HepG2 (cell line): ENCODE data around the gene PLEKHG5. TPM values are rescaled to one million over a fixed set of nuclear protein-coding genes. Genes with fewer than 3 reads are reported as not detected.

Experiments used
- ATAC-seq: fragments of 200-7000 bp; cut with Tn5 transposase; 3 replicates; pipeline ENCODE4 v1.9.1; 2020; ENCODE audit warnings: mild to moderate bottlenecking, moderate library complexity
- BruUV-seq: library from RNA; stranded (reverse); fragments of 400-500 nt; replicated peaks from 2 replicates; lab custom pipeline; 2021; lab: Mats Ljungman, UMichigan
- CTCF ChIA-PET: fragments of 300-600 bp; formaldehyde crosslinking; extraction: SDS; loops from one replicate; lab custom pipeline; 2021; ENCODE audit warnings: low total read pairs, inconsistent platforms, low intra/inter-chr PET ratio; lab: Yijun Ruan, JAX
- POLR2A ChIA-PET: fragments of 350-600 bp; sonication (Branson Sonifier 250); formaldehyde crosslinking; loops from one replicate; lab custom pipeline; 2020; ENCODE audit warnings: antibody characterized with exemption, inconsistent platforms; lab: Yijun Ruan, JAX
- DNase-seq: peaks from one replicate; pipeline ENCODE4 v3.0.0-alpha.2; 2015; ENCODE audit warnings: low spot score
- FAIRE-seq: peaks from 3 replicates; lab custom pipeline; 2011; peaks lifted over from hg19 to GRCh38; lab: Jason Lieb, UNC
- H2AFZ ChIP-seq: one replicate; pipeline ENCODE4 v1.6.1; 2011; ENCODE audit warnings: low read length, inconsistent platforms
- H3K27ac ChIP-seq: fragments of 300-600 bp; 3 replicates; pipeline ENCODE4 v1.8.0; 2011; ENCODE audit warnings: mixed run types, mild to moderate bottlenecking, mixed read lengths, low read length, inconsistent platforms; ENCODE audit not compliant: insufficient read depth; ENCODE audit errors: extremely low read length
- H3K27me3 ChIP-seq, 2 experiments: fragments of 200-600 bp in 1 of 2; 2 replicates in 1 of 2; 3 replicates in 1 of 2; pipeline versions ENCODE4 v1.6.0 to v1.8.0; 2011; ENCODE audit warnings: low read length in 2 of 2, mild to moderate bottlenecking in 2 of 2, moderate library complexity in 2 of 2, inconsistent platforms in 1 of 2; ENCODE audit not compliant: insufficient read depth in 2 of 2, control insufficient read depth in 1 of 2
- H3K36me3 ChIP-seq, 2 experiments: fragments of 200-600 bp in 1 of 2; replicated peaks in 1 of 2; 2 replicates in 1 of 2; 3 replicates in 1 of 2; pipeline versions ENCODE4 v1.5.1 to v1.8.0; 2011; ENCODE audit warnings: low read length in 2 of 2, inconsistent platforms in 1 of 2; ENCODE audit not compliant: insufficient read depth in 2 of 2, control insufficient read depth in 1 of 2
- H3K4me1 ChIP-seq: 2 replicates; pipeline ENCODE4 v1.5.1; 2012; ENCODE audit warnings: low read length, inconsistent platforms; ENCODE audit not compliant: insufficient read depth
- H3K4me2 ChIP-seq: 2 replicates; pipeline ENCODE4 v1.6.0; 2011; ENCODE audit warnings: low read depth, low read length, inconsistent platforms
- H3K4me3 ChIP-seq, 3 experiments: fragments of 200-600 bp in 1 of 3; sonication (generic), shearing (Covaris generic) in 1 of 3; replicated peaks in 1 of 3; 2 replicates each; pipeline ENCODE4 v1.5.1; 2011 to 2016; ENCODE audit warnings: low read length in 3 of 3, inconsistent platforms in 2 of 3, low read depth in 2 of 3, mild to moderate bottlenecking in 2 of 3, control low read depth in 1 of 3, mixed read lengths in 1 of 3; ENCODE audit not compliant: insufficient read depth in 1 of 3
- H3K79me2 ChIP-seq: one replicate; pipeline ENCODE4 v1.6.1; 2011; ENCODE audit warnings: low read length, inconsistent platforms; ENCODE audit not compliant: insufficient read depth
- H3K9ac ChIP-seq: 2 replicates; pipeline ENCODE4 v1.6.0; 2011; ENCODE audit warnings: mild to moderate bottlenecking, low read depth, low read length, inconsistent platforms; ENCODE audit not compliant: insufficient read depth
- H3K9me3 ChIP-seq: 2 replicates; pipeline ENCODE4 v1.5.1; 2012; ENCODE audit warnings: mild to moderate bottlenecking, low read length
- H4K20me1 ChIP-seq: 2 replicates; pipeline ENCODE4 v1.6.0; 2011; ENCODE audit warnings: inconsistent platforms, mild to moderate bottlenecking, low read length, moderate library complexity; ENCODE audit not compliant: insufficient read depth
- AGO2 ChIP-seq: fragments of 200-400 bp; formaldehyde crosslinking; optimal IDR thresholded peaks from 2 replicates; pipeline ENCODE3; 2017; ENCODE audit warnings: mild to moderate bottlenecking, low read depth, low read length, moderate library complexity
- GABPA ChIP-seq, 2 experiments: IDR thresholded peaks; 2 replicates each; pipeline ENCODE4 v1.6.1; 2011 to 2016; ENCODE audit warnings: low read depth in 2 of 2, low read length in 1 of 2, missing biosample characterization in 1 of 2, missing genetic modification characterization in 1 of 2
- HOXD1 ChIP-seq: sonication (generic); formaldehyde crosslinking; IDR thresholded peaks from 2 replicates; pipeline ENCODE4 v1.5.0; 2020; ENCODE audit warnings: missing genetic modification reagents
- MED1 ChIP-seq: sonication (generic); formaldehyde crosslinking; IDR thresholded peaks from 2 replicates; pipeline ENCODE4 v1.4.0; 2020; ENCODE audit warnings: missing genetic modification reagents
- MEIS1 ChIP-seq: sonication (generic); formaldehyde crosslinking; IDR thresholded peaks from 2 replicates; pipeline ENCODE4 v1.9.0; 2021; ENCODE audit warnings: mild to moderate bottlenecking, missing genetic modification reagents, moderate library complexity, borderline replicate concordance
- NFATC3 ChIP-seq: sonication (generic); formaldehyde crosslinking; IDR thresholded peaks from 2 replicates; pipeline ENCODE4 v1.5.1; 2020; ENCODE audit warnings: mild to moderate bottlenecking, missing genetic modification reagents
- NONO ChIP-seq, 2 experiments: fragments of 450-650 bp in 1 of 2; sonication (generic) in 1 of 2; formaldehyde crosslinking in 1 of 2; IDR thresholded peaks in 1 of 2; conservative IDR thresholded peaks in 1 of 2; 2 replicates each; pipeline versions ENCODE4 v1.6.1 to v1.8.0; 2017 to 2022; ENCODE audit warnings: mild to moderate bottlenecking in 1 of 2, missing genetic modification reagents in 1 of 2, moderate library complexity in 1 of 2
- PCBP2 ChIP-seq: fragments of 200-400 bp; formaldehyde crosslinking; optimal IDR thresholded peaks from 2 replicates; pipeline ENCODE3; 2018; ENCODE audit warnings: low read length, low read depth; ENCODE audit not compliant: poor library complexity, severe bottlenecking
- POLR2A ChIP-seq, 2 experiments: IDR thresholded peaks; 2 replicates each; pipeline ENCODE4 v1.6.1; 2011; ENCODE audit warnings: low read depth in 2 of 2, low read length in 2 of 2, mild to moderate bottlenecking in 1 of 2, moderate library complexity in 1 of 2; ENCODE audit not compliant: insufficient read depth in 1 of 2
- POLR2AphosphoS5 ChIP-seq: IDR thresholded peaks from 2 replicates; pipeline ENCODE4 v1.6.1; 2012; ENCODE audit warnings: low read depth, low read length
- RBM39 ChIP-seq: fragments of 200-400 bp; formaldehyde crosslinking; IDR thresholded peaks from one replicate; pipeline ENCODE4 v1.6.1; 2018; ENCODE audit warnings: antibody characterized with exemption, mild to moderate bottlenecking, low read depth, low read length; ENCODE audit not compliant: poor library complexity, severe bottlenecking
- SALL1 ChIP-seq: sonication (generic); formaldehyde crosslinking; IDR thresholded peaks from 2 replicates; pipeline ENCODE4 v1.8.0; 2022; ENCODE audit warnings: mild to moderate bottlenecking, missing genetic modification reagents
- ZC3H13 ChIP-seq: sonication (generic); formaldehyde crosslinking; IDR thresholded peaks from 2 replicates; pipeline ENCODE4 v1.8.1; 2023; ENCODE audit warnings: mild to moderate bottlenecking, missing genetic modification reagents, moderate library complexity
- WGBS: methylation state at CpG from one replicate; pipeline ENCODE4 v1.1.6; 2017; ENCODE audit warnings: low lambda C conversion rate; 5-methylcytosine and 5-hydroxymethylcytosine counted together
- in situ Hi-C: cut with HindIII; loops from 2 replicates; pipeline ENCODE4 v1.10.0; 2017; ENCODE audit warnings: low pct_unique_long_range_greater_than_20kb; ENCODE audit not compliant: extremely low pct_ligation_motif_present
- intact Hi-C: fragments of 100-400 bp; cut with micrococcal nuclease; formaldehyde crosslinking; loops from one replicate; pipeline ENCODE4 v1.10.0; 2022; ENCODE audit not compliant: unreplicated experiment
- polyA plus RNA-seq, 8 experiments: library from polyadenylated mRNA; depleted of rRNA in 3 of 8; stranded (reverse) in 7 of 8; unstranded in 1 of 8; fragments of >200 nt; fragmentation: Illumina TruSeq in 4 of 8; extraction: Trizol in 4 of 8; gene quantifications; 2 replicates each; pipeline versions ENCODE4 v1.2.1 to v1.2.3, GENCODE V29; 2011 to 2016; ENCODE audit warnings: low read depth in 4 of 8, missing spikeins in 1 of 8, mixed read lengths in 1 of 8; ENCODE audit not compliant: insufficient read depth in 1 of 8
- total RNA-seq, 5 experiments: library from RNA; depleted of rRNA; stranded (reverse); fragments of >200 nt; fragmentation: Illumina TruSeq; extraction: Trizol; gene quantifications; 2 replicates each; pipeline ENCODE4 v1.2.3, GENCODE V29; 2016; ENCODE audit warnings: low read depth in 1 of 5
- TF ChIP-seq, protein P1 (sequence below): sonication (generic); formaldehyde crosslinking; IDR thresholded peaks from 2 replicates; pipeline ENCODE4 v1.9.0; 2022; ENCODE audit warnings: low read depth, missing genetic modification reagents

Gene PLEKHG5
- total and polyA plus RNA-seq, 2 of the 13 experiments (the other 11 are each of a cell fraction or from before 2014, with no cell fraction given) = 1.9 to 3.5 TPM

DNA sequence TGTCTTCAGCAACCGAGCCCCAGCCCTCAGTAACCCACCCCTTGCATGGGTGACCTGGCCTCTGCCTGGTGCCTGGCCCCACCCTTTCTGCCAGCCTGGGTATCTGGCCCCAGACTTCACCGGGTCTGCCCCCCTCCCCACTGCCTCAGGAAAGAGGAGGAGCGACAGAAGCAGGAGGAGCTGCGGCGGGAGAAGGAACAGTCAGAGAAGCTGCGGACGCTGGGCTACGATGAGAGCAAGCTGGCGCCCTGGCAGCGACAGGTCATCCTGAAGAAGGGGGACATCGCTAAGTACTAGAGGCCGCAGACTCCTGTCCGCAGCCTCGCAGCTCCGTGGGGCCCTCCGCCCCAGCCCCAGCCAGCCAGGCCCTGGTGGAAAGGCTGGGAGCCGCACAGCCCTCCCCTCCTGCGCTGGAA is 31.6 kb downstream of the PLEKHG5 start:
- H2AFZ ChIP-seq = no peak overlapping the region
- TF ChIP-seq AGO2 (peak; percentile 53), RBM39 (peak; percentile 19), POLR2A (IDR thresholded peaks at IDR 0.05; ENCODE audit: insufficient read depth in 1 of 2, low read depth in 2 of 2, low read length in 2 of 2) (peak in 1 of 2 experiments; percentile 38; a peak in 2 of 4 replicates)
- TF ChIP-seq, protein P1, sequence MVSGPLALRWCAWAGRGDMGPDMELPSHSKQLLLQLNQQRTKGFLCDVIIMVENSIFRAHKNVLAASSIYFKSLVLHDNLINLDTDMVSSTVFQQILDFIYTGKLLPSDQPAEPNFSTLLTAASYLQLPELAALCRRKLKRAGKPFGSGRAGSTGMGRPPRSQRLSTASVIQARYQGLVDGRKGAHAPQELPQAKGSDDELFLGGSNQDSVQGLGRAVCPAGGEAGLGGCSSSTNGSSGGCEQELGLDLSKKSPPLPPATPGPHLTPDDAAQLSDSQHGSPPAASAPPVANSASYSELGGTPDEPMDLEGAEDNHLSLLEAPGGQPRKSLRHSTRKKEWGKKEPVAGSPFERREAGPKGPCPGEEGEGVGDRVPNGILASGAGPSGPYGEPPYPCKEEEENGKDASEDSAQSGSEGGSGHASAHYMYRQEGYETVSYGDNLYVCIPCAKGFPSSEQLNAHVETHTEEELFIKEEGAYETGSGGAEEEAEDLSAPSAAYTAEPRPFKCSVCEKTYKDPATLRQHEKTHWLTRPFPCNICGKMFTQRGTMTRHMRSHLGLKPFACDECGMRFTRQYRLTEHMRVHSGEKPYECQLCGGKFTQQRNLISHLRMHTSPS (CRISPR knock-in tag) = no peak
- H3K36me3 ChIP-seq = peaks cover 10 to 14% of the 10 kb centered on the region in 2 experiments; a peak in 2 of 5 replicates
- WGBS = 95% methylated on average over 12 of the region's 18 CpGs
- H3K4me2 ChIP-seq = no peak overlapping the region
- peaks cover 12% of the 10 kb centered on the region; the same call in 1 of the 2 replicates for H4K20me1 ChIP-seq
- H3K27me3 ChIP-seq = no peaks in the 10 kb centered on the region
- ChIA-PET CTCF (no interaction called here), POLR2A (interaction anchor here (1.3 kb wide), 1 partner anchor 9 kb away, joined by 5 read pairs; no protein-coding TSS in a partner anchor)
- H3K27ac ChIP-seq = no peak overlapping the region
- no peak overlapping the region for H3K4me3 ChIP-seq
- DNase-seq (no peak), FAIRE-seq (no peak), ATAC-seq (no peak)
- no peaks in the 10 kb centered on the region for H3K9me3 ChIP-seq
- BruUV-seq = no TSS peak
- peaks cover 20% of the 10 kb centered on the region for H3K4me1 ChIP-seq
- in situ Hi-C loops (no loop called here), intact Hi-C loops (no loop called here)
- no peaks in the 10 kb centered on the region for H3K79me2 ChIP-seq
- H3K9ac ChIP-seq = no peak overlapping the region

GRCh38 chr1:6456800-6457466 is 34.5 kb downstream of the PLEKHG5 start:
- H3K9ac ChIP-seq = no peak overlapping the region
- no peak overlapping the region for H2AFZ ChIP-seq
- BruUV-seq = no TSS peak
- in situ Hi-C loops (no loop called here), intact Hi-C loops (no loop called here)
- ChIA-PET CTCF (no interaction called here), POLR2A (no interaction called here)
- H3K27ac ChIP-seq = no peak overlapping the region
- peak; percentile 30; the same call in 2 of the 3 replicates for ATAC-seq
- H3K79me2 ChIP-seq = peaks cover 5% of the 10 kb centered on the region
- H3K27me3 ChIP-seq = no peaks in the 10 kb centered on the region
- H3K4me3 ChIP-seq = no peak overlapping the region
- H3K9me3 ChIP-seq = no peaks in the 10 kb centered on the region
- no peak overlapping the region for H3K4me2 ChIP-seq
- H4K20me1 ChIP-seq = peaks cover 12% of the 10 kb centered on the region; the same call in 1 of the 2 replicates
- H3K4me1 ChIP-seq = peaks cover 12% of the 10 kb centered on the region
- H3K36me3 ChIP-seq = peaks cover 13 to 14% of the 10 kb centered on the region in 2 experiments; a peak in 3 of 5 replicates
- no peak for DNase-seq
- no peak for FAIRE-seq
- 99% methylated on average over 9 of the region's 11 CpGs for WGBS
- TF ChIP-seq MED1 (CRISPR knock-in tag) (no peak), NFATC3 (CRISPR knock-in tag) (no peak), PCBP2 (no peak), AGO2 (peak; percentile 22), HOXD1 (no peak), GABPA (IDR thresholded peaks at IDR 0.05; ENCODE audit: low read depth, low read length) (no peak), GABPA (CRISPR knock-in tag; IDR thresholded peaks at IDR 0.05; ENCODE audit: low read depth) (no peak), NONO (IDR thresholded peaks at IDR 0.05) (no peak), NONO (CRISPR knock-in tag; conservative IDR thresholded peaks at IDR 0.05) (no peak), MEIS1 (CRISPR knock-in tag) (0 out of 2 replicates have a peak, but pooled peaks have one; percentile 39), ZC3H13 (CRISPR knock-in tag) (peak; percentile 84; the same call in 1 of the 2 replicates), SALL1 (CRISPR knock-in tag) (0 out of 2 replicates have a peak, but pooled peaks have one; percentile 10), POLR2AphosphoS5 (0 out of 2 replicates have a peak, but pooled peaks have one; percentile 31)
